ENCODE data around the gene ERCC6L. TPM values are rescaled to one million over a fixed set of nuclear protein-coding genes. Genes with fewer than 3 reads are reported as not detected.

The ERCC6L gene
- total and polyA plus RNA-seq, 2 of the 4 experiments (the other 2 are of a cell fraction): 2.3 to 5.4 TPM

DNA sequence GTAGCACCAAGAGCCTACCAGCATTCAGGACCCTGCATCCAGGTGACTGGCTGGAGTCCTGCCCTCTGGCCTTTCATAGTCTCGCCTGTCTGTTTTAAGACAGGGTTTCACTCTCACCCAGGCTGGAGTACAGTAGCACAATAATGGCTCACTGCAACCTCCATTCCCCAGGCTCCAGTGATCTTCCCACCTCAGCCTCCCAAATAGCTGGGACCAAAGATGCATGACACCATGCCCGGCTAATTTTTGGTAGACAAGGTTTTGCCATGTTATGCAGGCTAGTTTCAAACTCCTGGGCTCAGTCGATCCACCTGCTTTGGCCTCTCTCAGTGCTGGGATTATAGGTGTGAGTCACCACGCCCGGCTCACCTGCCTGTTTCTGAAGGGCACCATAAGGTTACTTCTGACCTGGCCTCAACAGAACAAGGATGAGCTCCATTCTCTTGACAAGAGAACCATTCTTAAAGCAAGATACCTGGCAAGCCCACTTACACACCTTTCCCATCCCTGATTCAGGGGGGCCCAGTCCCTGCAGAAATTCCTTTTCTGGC lies 31.6 kb upstream of the ERCC6L start:
- no peak for TF ChIP-seq MAZ (IDR thresholded peaks at IDR 0.05; ENCODE audit: borderline replicate concordance, low read depth, low read length)
- 100% methylated on average over 2 of the region's 5 CpGs; no CpG with 5 or more reads in 1 of the 2 experiments for whole genome bisulfite sequencing, 2 experiments (ENCODE audit: extremely low coverage in 2 of 2, insufficient read length in 1 of 2)
- H4K91ac ChIP-seq (ENCODE audit: insufficient read depth, low read depth, low read length): no peak overlapping the region; the same call in 1 of the 2 replicates
- no peak overlapping the region for H2AK5ac ChIP-seq (ENCODE audit: low read depth, low read length)
- H4K5ac ChIP-seq (ENCODE audit: low read depth, low read length): no peak overlapping the region
- no peak overlapping the region for H3K18ac ChIP-seq (ENCODE audit: low read depth, low read length)
- no peak overlapping the region for H3K9ac ChIP-seq (ENCODE audit: low read depth, low read length)
- intact Hi-C loops (cut with micrococcal nuclease): no loop called here
- peak overlapping the region; percentile 62 for H2BK5ac ChIP-seq (ENCODE audit: low read depth, low read length, poor library complexity, severe bottlenecking)
- no peak for DNase-seq
- dilution Hi-C loops (cut with HindIII; ENCODE audit: low sequenced_read_pairs, unreplicated experiment): no loop called here
- no peaks in the 10 kb centered on the region for H3K27me3 ChIP-seq (ENCODE audit: control insufficient read depth, insufficient read depth, low read length)
- no peak overlapping the region for H2AK9ac ChIP-seq (replicated peaks; ENCODE audit: low read depth, low read length, poor library complexity)
- peaks cover 58% of the 10 kb centered on the region for H3K36me3 ChIP-seq (ENCODE audit: control insufficient read depth, insufficient read depth, low read length)
- H3K79me1 ChIP-seq (ENCODE audit: low read depth in 1 of 2, low read length in 2 of 2): peaks cover 19 to 61% of the 10 kb centered on the region in 2 experiments
- ChIA-PET POLR2A (ENCODE audit: unreplicated experiment) (interaction anchor here (1.0 kb wide), 1 partner anchor 13 kb away, joined by 3 read pairs; no protein-coding TSS in a partner anchor), CTCF (interaction anchor here (0.6 kb wide), 1 partner anchor 55 kb away, joined by 4 read pairs; no protein-coding TSS in a partner anchor)
- H3K14ac ChIP-seq (replicated peaks; ENCODE audit: low read depth, low read length): no peak overlapping the region
- H3K23ac ChIP-seq (ENCODE audit: low read depth, low read length): no peak overlapping the region
- H3K4me3 ChIP-seq (ENCODE audit: insufficient read depth, low read depth, low read length): no peak overlapping the region
- peaks cover 31% of the 10 kb centered on the region for H3K4me1 ChIP-seq (ENCODE audit: control insufficient read depth, insufficient read depth, low read length)
- H3K27ac ChIP-seq (ENCODE audit: insufficient read depth, low read length): peak overlapping the region; percentile 38; the same call in 1 of the 2 replicates
- H3K4ac ChIP-seq (ENCODE audit: low read depth, low read length): no peak overlapping the region
- H2BK15ac ChIP-seq (ENCODE audit: low read depth, low read length): no peak overlapping the region
- no peak overlapping the region for H3K4me2 ChIP-seq (ENCODE audit: low read depth, low read length)
- peaks cover 76% of the 10 kb centered on the region for H4K20me1 ChIP-seq (ENCODE audit: insufficient read depth, low read length)
- H2BK120ac ChIP-seq (ENCODE audit: low read depth, low read length): no peak overlapping the region
- H2BK20ac ChIP-seq (ENCODE audit: low read depth, low read length): no peak overlapping the region
- H3K9me1 ChIP-seq (ENCODE audit: insufficient read depth, low read length): peaks cover 34% of the 10 kb centered on the region
- no peaks in the 10 kb centered on the region for H3K9me3 ChIP-seq (ENCODE audit: control insufficient read depth, insufficient read depth, low read length)
- H4K8ac ChIP-seq (ENCODE audit: low read depth in 2 of 2, low read length in 2 of 2): no peak overlapping the region
- no TSS peak for BruUV-seq (replicated peaks)
- H3K56ac ChIP-seq (ENCODE audit: extremely low read depth, insufficient read depth, low read length): no peak overlapping the region
- no peak overlapping the region for H2AFZ ChIP-seq (replicated peaks; ENCODE audit: low read length, poor library complexity)
- ATAC-seq (ENCODE audit: low read depth): 0 out of 2 replicates have a peak, but pooled peaks have one; percentile 1
- in situ Hi-C loops (cut with MboI; ENCODE audit: low sequenced_read_pairs): no loop called here

All from IMR-90 (cell line).